HG02678 (cell line): ENCODE data around the gene STX8.
"Not testable (repeated sequence)": the region's sequence is repeated elsewhere in the genome, so short reads cannot be mapped to it uniquely, and the experiment has no call there.

ENCODE experiments used
- ATAC-seq: cut with Tn5 transposase; IDR thresholded peaks from one replicate; pipeline ENCODE4 v1.9.1; 2021; ENCODE audit warnings: mild to moderate bottlenecking, moderate library complexity; ENCODE audit not compliant: unreplicated experiment

Gene STX8

DNA sequence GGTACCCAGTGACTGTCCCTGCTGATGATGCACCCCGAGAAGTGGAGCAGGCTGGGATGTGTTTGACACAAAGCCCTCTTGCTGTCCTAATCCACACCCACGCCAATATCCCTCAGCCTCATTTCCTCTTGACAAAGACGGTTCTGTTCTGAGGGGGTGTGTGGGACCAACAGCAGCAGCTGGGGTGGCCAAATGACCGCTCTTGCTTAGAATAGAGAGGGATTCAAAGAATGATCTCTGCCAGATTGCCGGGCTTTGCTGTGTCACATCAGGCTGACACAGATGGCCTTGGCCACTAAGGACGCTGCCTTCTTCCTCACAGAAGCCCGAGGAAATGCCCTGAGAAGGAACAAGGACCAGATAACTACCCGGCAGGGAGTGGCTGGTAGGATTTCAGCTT, 303.6 kb downstream of the STX8 start:
- no peak for ATAC-seq

DNA sequence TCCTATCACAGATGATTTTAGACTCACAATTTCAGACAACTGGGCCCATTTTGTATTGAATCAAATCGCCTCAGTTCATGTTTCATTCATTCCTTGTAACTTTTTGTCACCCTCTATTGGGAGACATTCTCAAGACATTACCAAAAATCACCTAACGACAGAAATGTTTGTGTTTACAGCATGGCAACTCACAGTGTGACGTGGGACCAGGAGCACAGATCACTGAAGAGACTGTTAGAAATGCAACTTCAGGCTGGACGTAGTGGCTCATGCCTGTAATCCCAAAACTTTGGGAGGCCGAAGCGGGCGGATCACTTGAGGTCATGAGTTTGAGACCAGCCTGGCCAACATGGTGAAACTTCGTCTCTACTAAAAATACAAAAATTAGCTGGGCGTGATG, 304.7 kb downstream of the STX8 start:
- no peak for ATAC-seq

DNA sequence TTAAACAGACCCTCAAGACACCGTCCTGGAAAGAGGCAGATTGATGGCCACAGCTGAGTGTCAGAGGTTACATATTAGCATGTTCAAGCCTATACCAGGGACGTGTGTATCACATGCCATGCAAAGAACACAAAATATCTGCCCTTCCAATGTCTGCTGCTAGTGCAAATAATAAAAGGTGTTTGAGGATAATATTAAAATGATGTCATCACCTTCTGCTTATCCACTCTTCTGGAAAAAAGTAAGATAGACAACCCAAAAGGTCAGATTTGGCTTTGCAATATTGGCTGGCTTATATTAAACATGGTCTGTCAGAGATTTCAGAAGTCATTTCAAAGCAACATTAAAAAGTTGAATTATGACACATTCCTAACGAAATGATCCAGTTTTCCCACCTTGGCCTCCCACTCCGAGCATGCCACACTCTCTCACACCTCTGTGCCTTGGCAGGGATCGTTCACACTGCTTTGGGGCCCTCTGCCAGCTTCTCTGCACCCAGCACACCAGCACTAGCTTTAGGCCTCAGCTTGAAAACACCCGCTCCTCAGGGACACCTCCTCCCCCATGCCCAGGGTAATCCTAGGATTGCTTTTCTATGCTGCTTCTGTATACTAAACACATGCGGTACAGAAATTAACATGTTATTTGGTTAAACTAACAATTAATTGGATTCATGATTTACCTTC, 306.1 kb downstream of the STX8 start:
- ATAC-seq = no peak

DNA sequence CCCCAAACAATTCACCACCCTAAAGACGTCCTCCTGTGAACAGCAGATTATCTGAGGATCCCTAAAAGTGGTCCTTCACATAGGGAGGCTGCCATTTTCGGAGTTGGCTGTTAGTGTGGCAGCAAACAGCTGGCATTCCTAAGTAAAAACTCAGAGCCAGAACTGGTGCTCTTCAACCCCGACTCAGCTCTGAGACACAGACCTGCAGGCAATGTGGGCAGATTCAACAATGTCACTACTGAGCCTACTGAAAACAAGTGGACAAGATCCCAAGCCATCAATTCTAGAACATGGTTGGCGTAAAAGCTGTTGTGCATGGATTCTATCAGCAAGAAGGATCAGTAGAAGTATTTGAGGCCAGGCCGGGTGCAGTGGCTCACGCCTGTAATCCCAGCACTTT, 307.1 kb downstream of the STX8 start:
- ATAC-seq = no peak

DNA sequence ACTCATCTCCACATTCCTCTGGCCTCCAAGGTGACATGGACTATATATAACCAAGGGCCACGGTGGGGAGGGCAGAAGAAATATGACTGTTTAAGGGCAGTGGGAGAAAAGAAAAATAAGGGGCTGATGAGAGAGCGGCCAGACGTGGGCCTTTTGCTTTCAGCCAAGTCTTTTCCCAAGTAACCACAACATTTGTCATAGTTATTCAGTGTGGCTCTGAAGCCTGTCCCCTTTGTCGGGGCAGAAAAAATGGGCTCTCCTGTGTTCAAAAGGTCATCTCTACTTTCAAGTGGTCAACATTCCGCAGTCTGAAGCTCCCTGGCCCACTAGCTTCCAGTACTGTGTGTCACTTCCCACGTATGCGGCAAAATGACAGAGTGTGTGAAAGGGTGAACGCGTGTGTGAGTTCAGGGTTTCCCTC, 308.9 kb downstream of the STX8 start:
- no peak for ATAC-seq

DNA sequence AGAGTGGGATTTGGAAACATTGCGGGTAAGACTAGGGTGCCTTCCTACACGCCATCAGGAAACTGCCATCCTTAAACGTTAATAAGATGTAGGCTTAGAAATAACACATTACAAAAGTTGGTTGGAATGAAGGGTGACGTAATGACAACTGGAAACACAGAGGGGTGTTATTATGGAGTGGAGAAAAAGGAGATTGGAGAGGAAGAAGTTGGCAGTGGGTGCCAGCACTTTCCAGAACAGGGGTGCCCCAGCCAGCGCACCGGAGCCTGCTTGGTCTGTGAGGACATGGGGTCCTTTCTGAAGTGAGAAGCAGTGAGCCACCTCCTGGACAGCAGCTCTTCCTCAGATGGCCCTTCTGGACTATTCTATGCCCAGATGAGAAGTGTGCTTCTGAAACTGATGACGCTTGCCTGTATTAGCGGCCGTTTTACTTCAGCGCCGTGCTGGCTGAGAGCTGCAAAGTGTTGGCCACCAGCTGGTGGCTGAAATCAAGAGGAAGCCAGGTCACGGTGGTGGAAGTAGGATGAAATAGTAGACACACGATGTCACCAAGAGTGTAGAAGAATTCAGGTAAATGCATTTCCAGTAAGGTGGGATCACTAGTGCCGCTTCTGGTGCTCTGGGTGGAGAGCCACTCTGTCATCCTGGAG, 309.5 kb downstream of the STX8 start:
- no peak for ATAC-seq

DNA sequence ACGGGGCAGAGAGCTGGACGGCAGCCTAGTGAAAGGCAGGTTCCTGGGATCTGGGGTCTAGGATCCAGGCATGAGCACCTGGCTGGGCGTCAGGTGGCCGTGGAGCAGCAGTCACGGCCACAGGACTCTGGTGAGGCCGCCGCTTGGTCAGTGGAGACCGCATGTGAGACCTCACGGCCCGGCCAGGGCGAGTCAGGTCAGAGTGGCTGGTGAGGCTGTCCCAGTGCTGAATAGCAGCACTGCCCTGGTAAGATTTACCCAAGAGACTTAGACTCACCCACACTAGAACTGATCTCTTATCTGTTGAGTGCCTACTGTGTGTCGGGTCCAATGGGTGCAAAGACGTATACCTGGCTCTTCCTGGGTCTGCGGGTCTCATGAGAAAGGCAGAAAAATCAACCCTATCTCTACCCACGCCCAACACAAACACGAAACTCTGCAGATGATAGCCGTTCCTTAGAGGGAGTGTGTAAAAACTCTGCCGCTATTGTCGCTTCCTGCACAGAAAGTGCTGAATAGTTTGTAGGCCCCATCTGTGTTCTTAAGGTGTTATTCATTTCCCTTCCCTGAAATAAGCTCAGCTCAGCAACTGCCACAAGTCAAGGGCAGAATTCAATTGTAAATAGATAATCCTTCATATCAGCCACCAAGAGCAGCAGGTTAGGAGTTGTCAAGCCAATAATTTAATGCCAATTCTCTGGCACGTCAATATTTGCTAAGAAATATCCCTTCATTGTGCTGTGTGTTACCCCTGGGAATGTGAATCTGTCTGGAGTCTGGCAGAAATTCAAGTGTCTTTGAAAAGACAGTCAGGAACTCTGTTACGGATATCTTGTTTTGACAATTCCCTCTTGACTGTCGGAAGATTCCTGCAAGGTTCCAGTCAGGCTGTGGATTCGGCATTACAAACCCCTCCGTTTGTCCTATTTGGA, 314.3 kb downstream of the STX8 start:
- ATAC-seq = no peak

DNA sequence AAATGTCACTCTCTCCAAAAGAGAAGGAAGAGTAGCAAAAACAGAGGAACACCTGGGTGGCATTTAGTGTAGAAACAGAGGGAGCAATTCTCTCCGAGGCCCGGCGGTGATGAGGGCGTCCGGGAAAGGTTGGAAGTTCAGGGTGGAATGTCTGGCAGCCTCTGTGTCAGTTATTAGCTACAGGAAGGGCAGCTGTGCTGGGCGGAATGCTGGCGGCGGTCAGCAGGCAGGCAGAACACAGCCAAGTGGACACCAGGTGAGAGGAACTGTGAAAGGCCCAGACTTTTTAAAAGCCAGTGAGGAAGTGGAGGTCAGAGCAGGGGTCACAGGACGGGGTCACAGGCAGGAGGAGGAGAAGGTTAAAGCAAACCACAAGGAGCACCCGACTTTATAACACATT, 316.2 kb downstream of the STX8 start:
- ATAC-seq = no peak

DNA sequence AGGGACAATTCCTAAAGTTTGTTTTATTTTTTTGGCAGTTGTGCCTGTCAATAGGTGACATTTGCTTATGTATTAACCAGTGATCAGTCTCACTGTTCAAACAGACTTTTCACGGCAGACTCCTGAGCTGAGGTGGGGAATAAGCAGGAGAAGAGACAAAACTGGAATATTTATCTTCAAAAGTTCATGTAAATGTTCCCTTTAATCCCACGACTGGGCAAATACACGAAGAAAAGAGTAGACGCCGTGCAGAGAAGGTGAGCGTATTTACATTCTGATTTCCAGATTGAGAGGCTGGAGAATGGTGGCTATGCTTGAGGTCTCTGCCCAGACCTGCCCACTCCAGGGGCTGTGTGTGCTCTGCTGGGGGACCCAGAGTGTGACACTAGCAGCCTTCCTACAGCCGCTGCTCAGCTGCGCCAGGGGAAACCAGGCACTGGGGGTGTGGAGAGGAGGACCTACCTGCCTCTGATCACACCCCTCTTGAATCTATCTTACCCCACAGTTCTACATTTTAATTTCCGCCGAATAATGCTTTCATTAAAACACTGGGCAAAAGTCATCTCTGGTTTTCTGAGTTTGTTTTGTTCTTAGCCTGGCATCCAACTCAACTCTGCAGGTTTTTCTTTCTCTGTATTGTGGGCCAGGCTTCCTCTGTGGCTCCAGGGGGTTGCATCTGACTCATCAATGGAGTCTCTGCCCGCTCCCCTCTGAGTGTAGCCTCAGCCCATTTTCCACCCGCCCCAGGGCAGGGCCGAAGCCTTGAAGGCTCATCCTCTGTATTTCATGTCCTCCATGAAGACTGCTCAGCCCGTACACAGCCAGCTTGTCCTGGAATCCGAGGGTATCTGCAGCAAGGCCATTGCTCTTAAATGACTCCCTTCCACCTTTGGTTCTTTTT, 317.3 kb downstream of the STX8 start:
- ATAC-seq = no peak

DNA sequence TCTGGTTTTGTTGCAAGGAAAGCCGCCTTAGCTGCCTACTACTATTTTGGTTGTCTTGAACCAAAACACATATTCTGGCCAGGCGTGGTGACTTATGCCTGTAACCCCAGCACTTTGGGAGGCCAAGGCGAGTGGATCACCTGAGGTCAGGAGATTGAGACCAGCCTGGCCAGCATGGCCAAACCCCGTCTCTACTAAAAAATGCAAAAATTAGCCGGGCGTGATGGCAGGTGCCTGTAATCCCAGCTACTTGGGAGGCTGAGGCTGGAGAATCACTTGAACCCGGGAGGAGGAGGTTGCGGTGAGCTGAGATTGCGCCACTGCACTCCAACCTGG, 318.0 kb downstream of the STX8 start:
- not testable (repeated sequence) for ATAC-seq

DNA sequence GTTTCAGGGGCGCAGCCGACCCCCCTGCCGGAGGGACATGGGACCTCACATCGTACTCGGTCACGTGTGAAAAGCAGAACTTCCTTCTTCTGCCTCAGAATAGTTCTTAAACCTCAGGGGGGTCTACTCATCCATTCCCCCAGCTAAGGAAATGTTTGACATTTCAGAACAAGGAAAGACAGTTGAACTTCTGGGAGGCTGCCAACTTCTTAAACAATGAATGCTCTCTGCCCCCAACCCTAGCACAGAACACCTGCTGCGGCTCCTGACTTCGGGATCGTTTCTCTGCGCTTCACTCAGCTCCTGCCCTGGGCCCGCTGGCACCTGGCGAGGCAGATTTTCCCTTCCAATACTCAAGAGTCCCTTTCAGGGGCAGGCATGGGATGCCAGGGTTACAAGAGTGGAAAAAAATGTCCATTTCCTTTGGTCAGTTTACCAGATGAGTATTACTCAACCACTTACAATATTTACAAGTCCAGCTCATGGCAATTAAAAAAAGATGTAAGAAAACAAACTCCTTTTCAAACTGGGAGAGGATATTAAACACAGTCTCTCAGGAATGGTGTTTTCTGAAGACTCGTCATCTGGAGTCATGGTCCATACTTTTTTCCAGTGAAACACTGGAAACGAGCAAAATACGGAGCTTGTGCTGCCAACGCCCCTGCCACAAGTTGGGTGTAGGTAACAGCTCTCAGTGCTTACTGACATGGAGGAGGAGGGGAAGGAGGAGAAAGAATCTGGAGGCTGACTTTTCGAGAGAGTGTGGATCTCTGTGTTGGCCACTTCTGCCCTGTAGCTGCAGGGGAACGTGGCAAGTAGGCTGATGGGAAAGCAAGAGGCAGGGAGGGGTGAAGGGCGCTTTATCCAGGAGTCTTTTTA, 318.6 kb downstream of the STX8 start:
- ATAC-seq = no peak

DNA sequence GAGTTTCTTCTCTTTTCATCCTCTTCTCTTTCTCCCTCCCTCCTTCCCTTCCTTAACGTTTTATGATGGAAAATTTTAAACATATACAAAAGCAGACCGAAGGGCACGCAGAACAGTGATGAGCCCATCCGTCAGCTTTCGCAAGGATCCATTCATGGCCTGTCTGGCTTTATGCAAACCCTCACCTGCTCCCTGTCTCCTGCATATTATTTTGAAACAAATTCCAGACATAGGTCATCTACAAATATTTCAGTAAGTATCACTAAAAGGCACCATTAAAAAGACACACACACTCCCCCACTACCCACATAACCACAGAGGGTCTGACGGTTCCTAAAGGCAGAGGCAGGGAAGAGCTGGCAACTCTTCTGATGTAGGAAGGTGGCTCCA, 319.3 kb downstream of the STX8 start:
- no peak for ATAC-seq

DNA sequence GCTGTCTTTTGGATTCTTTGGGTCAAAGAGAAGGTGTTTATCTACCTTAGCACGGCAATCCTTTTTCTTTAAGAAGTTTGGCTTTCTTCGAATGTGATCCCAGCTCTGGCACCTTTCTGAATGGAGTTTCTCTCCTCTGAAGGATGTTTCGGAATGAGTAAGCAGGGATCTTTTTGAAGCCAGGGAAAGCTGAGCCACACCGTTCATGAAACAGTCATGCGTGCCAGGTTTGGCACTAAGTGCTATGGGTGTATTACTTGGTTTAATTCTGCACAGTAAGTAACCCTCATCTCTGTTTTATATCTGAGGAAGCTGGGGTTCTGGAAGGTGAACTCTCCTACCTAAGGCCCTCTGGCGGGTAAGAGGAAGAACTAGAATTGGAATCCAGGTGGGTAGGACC, 319.8 kb downstream of the STX8 start:
- ATAC-seq = no peak

DNA sequence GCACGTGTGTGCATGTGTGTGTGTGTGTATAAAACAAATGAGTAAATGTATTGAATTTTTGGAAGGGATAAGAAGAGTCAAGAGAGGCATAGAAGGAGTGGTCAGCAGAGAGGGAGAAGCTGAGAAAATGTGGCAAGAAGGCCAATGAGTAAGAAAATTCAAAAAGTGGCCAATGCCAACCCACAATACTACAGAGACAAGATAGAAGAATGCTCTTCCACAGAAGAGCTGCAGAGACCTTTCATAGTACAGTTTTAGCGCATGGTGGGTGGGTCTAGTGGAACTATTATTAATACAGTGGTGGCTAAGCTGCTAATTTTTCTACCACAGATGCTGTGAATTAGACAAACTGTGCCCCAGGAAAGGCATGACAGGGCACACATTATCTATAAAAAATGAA, 320.8 kb downstream of the STX8 start:
- no peak for ATAC-seq

DNA sequence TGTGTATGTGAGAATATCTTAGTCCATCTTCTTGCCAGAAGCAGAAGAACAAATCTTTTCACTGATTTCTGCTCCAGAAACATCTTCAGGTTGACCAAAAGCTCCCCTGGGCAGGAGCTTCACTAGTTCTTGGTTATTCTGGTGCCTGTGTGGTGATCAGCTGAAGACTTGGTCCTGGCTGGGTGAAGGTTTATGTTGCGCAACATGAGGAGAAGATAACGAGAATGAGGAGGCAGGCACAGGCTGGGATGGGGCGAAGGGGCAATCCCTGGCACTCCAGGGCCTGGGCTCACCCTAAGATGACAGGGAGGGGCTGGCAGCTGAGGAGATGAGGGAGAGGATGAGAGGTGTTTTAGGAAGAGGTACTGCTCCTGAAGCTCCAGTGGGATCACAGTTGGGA, 322.3 kb downstream of the STX8 start:
- ATAC-seq = no peak

DNA sequence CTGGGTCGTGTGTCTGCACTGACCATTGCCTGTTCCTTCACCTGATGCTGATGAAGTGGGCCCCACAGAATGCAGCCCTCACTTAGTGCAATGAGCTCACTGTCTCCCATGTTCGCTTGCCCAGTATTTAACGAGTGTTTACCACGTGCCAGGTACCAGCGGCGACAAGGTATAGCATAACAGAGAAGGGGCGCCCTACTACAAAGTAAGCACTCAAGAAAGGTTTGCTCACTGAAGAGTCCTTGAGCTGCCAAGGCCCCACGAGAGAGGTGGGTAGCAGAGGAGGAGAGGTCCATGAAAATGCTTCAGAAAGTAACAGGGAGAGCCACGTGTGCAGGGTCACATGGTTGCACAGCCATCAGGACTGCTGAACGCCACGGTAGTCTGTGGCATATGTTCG, 324.3 kb downstream of the STX8 start:
- ATAC-seq = no peak

DNA sequence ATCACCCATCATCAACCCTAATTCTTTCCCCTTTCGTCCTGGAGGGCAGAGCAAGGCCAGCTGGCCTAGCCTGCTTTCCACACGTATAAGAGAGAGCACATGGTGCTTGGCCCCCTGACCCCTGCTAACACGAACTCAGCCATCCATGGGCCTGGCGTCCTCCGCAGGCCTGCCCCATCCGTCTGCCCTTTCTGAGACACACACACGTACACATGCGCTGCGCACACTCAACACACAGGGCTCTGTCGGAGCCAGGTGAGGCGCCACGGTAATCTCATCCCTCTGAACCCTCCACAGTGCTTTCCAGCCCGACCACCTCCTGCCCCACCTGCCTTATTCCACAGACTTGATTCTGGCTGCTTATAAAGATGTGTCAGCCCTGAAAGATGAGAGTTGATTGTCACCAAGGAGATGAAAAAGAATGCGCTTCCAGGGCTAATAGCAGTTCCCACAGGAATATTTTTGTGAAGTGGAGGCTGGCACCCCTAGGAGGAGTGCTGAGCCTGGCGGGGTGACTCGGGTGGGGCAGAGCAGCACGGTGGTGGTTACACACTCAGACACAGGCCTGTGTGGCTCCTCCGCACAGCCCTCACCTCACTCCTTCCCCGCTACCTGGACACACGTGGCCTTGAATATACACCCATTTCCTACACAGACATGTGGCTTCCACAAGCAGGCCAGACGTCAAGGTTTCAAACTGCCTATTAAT, 326.2 kb downstream of the STX8 start:
- no peak for ATAC-seq

DNA sequence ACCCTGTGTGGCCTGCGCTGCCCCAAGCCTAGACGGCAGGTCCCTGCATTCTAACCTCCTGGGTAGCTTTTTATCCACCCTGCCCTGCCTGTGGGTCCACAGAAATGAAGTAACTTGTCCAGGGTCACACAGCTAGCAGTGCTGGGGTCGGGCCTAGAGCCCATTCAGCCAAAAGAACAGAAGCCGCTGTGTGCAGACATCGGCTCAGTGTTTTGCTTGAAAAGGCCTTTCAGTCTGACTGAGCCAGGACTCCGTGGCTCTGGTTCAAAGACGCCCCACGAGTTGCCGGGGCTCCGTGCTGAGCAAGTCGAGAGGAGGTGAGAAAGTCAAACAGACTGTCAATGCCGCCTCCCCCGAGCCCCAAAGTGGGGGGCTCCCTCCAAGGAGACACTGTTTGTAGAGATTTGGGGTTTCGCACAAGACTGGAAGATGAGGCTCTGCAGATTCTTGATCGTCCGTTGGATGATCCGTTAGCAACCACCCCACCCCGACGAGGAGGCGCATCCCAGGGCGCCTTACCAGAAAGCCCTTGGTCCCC, 328.1 kb downstream of the STX8 start:
- ATAC-seq = no peak
